GM12878 (cell line): Measurements from ENCODE around the gene FANCD2. TPM values are rescaled to one million over a fixed set of nuclear protein-coding genes. Genes with fewer than 3 reads are reported as not detected.

Source experiments
- ATAC-seq: fragments of 200-7000 bp; cut with Tn5 transposase; 3 replicates; pipeline ENCODE4 v1.9.1; 2020; ENCODE audit warnings: mild to moderate bottlenecking, moderate library complexity
- BruUV-seq: library from RNA; stranded (reverse); fragments of 400-500 nt; replicated peaks from 2 replicates; lab custom pipeline; 2021; lab: Mats Ljungman, UMichigan
- CTCF ChIA-PET: fragments of 300-600 bp; sonication (Branson Sonifier 250); formaldehyde crosslinking; extraction: SDS; loops from one replicate; lab custom pipeline; 2021; ENCODE audit warnings: inconsistent platforms; lab: Yijun Ruan, JAX
- POLR2A ChIA-PET: fragments of 350-600 bp; formaldehyde crosslinking; extraction: SDS; loops from one replicate; lab custom pipeline; 2021; ENCODE audit warnings: inconsistent platforms; lab: Charles Lee
- RAD21 ChIA-PET: fragments of 300-600 bp; sonication (Branson Sonifier 250); formaldehyde crosslinking; loops from one replicate; lab custom pipeline; 2023; ENCODE audit warnings: antibody characterized with exemption; ENCODE audit not compliant: unreplicated experiment; lab: Charles Lee
- SMC1A ChIA-PET: fragments of 300-600 bp; sonication (Branson Sonifier 250); formaldehyde crosslinking; loops from one replicate; lab custom pipeline; 2023; ENCODE audit not compliant: unreplicated experiment, uncharacterized antibody; lab: Charles Lee
- DNase-seq: peaks from one replicate; pipeline ENCODE4 v3.0.0-alpha.2; 2011; ENCODE audit warnings: low read depth, low spot score
- FAIRE-seq: peaks from 3 replicates; lab custom pipeline; 2011; peaks lifted over from hg19 to GRCh38; lab: Jason Lieb, UNC
- H2AFZ ChIP-seq: 2 replicates; pipeline ENCODE4 v1.6.0; 2011; ENCODE audit warnings: low read depth, low read length, control low read depth; ENCODE audit not compliant: control insufficient read depth
- H3K27ac ChIP-seq: 2 replicates; pipeline ENCODE4 v1.5.1; 2011; ENCODE audit warnings: control low read depth; ENCODE audit not compliant: control insufficient read depth, insufficient read depth
- H3K27me3 ChIP-seq, 2 experiments: replicated peaks in 1 of 2; 2 replicates each; pipeline versions ENCODE4 v1.6.0 to v1.6.1; 2011; ENCODE audit warnings: low read length in 1 of 2; ENCODE audit not compliant: control insufficient read depth in 2 of 2, insufficient read depth in 2 of 2
- H3K36me3 ChIP-seq, 2 experiments: 2 replicates each; pipeline ENCODE4 v1.5.1; 2011; ENCODE audit warnings: low read length in 1 of 2; ENCODE audit not compliant: control insufficient read depth in 2 of 2, insufficient read depth in 2 of 2
- H3K4me1 ChIP-seq: 2 replicates; pipeline ENCODE4 v1.6.1; 2011; ENCODE audit warnings: mild to moderate bottlenecking, low read length, moderate library complexity, mixed read lengths; ENCODE audit not compliant: control insufficient read depth, insufficient read depth
- H3K4me2 ChIP-seq: 2 replicates; pipeline ENCODE4 v1.6.0; 2011; ENCODE audit warnings: control low read depth; ENCODE audit not compliant: control insufficient read depth, insufficient read depth
- H3K4me3 ChIP-seq: fragments of 200-600 bp; sonication (generic); 2 replicates; pipeline ENCODE4 v1.5.1; 2016
- H3K79me2 ChIP-seq: 2 replicates; pipeline ENCODE4 v1.6.0; 2011; ENCODE audit warnings: low read length; ENCODE audit not compliant: control insufficient read depth, insufficient read depth
- H3K9ac ChIP-seq: 2 replicates; pipeline ENCODE4 v1.8.0; 2011; ENCODE audit warnings: low read length, control low read depth, mixed read lengths; ENCODE audit not compliant: control insufficient read depth, insufficient read depth
- H3K9me3 ChIP-seq: replicated peaks from 3 replicates; pipeline ENCODE4 v1.5.1; 2011; ENCODE audit warnings: mild to moderate bottlenecking, low read length; ENCODE audit not compliant: control insufficient read depth, insufficient read depth
- H4K20me1 ChIP-seq: 2 replicates; pipeline ENCODE4 v1.6.0; 2011; ENCODE audit not compliant: control insufficient read depth, insufficient read depth
- BCL3 ChIP-seq: IDR thresholded peaks from 2 replicates; pipeline ENCODE4 v1.6.1; 2011; ENCODE audit warnings: borderline replicate concordance, low read depth, mild to moderate bottlenecking, moderate library complexity, low read length; ENCODE audit not compliant: insufficient read depth, poor library complexity, severe bottlenecking
- FOXM1 ChIP-seq: IDR thresholded peaks from 2 replicates; pipeline ENCODE4 v1.6.1; 2012; ENCODE audit warnings: low read depth, mild to moderate bottlenecking, inconsistent platforms, low read length, moderate library complexity
- ZZZ3 ChIP-seq: IDR thresholded peaks from 2 replicates; pipeline ENCODE4 v1.6.1; 2011; ENCODE audit warnings: low read depth; ENCODE audit not compliant: control insufficient read depth, insufficient read length
- WGBS: methylation state at CpG from one replicate; pipeline ENCODE4 v1.1.6; 2016; ENCODE audit warnings: low lambda C conversion rate; ENCODE audit not compliant: insufficient replicate concordance, insufficient coverage; ENCODE audit errors: missing lambda C conversion rate; 5-methylcytosine and 5-hydroxymethylcytosine counted together
- in situ Hi-C: fragments of 300-500 bp; cut with MboI; formaldehyde crosslinking; loops from 9 replicates; pipeline ENCODE4 v1.14.3; 2018; ENCODE audit warnings: mixed read lengths
- intact Hi-C: fragments of 100-400 bp; cut with micrococcal nuclease; formaldehyde crosslinking; loops from one replicate; pipeline ENCODE4 v1.14.2; 2022; ENCODE audit not compliant: unreplicated experiment
- polyA plus RNA-seq, 11 experiments: library from polyadenylated mRNA; depleted of rRNA in 4 of 11; unstranded in 6 of 11; stranded (reverse) in 5 of 11; fragments of >200 nt; fragmentation: Nextera tagmentation in 4 of 11; fragmentation: Illumina TruSeq in 1 of 11; extraction: Ambion mirVana in 4 of 11; extraction: Trizol in 1 of 11; gene quantifications; 1 replicate in 1 of 11; 2 replicates in 10 of 11; pipeline versions ENCODE4 v1.2.1 to v1.2.3, GENCODE V29; 2011 to 2016; ENCODE audit warnings: inconsistent platforms in 2 of 11, missing spikeins in 2 of 11, low read depth in 1 of 11
- total RNA-seq, 4 experiments: library from RNA; depleted of rRNA in 3 of 4; stranded (reverse); fragments of >200 nt in 3 of 4; fragmentation: Illumina TruSeq in 1 of 4; extraction: Trizol in 1 of 4; gene quantifications; 2 replicates each; pipeline versions ENCODE4 v1.2.1 to v1.2.3, GENCODE V29; 2013 to 2021

Gene FANCD2
- total and polyA plus RNA-seq, 10 of the 15 experiments (the other 5 are each of a cell fraction or from before 2014, with no cell fraction given), result 37.9 to 72.8 (median 56.2) TPM

GRCh38 chr3:10023587-10024310 is 2.5 kb upstream of the FANCD2 start:
- no peak overlapping the region for H3K9ac ChIP-seq
- no peaks in the 10 kb centered on the region for H3K27me3 ChIP-seq
- no peak for TF ChIP-seq ZZZ3
- TF ChIP-seq FOXM1, result no peak
- TF ChIP-seq BCL3, result peak; percentile 84
- in situ Hi-C loops (no loop called here), intact Hi-C loops (no loop called here)
- H3K9me3 ChIP-seq, result no peaks in the 10 kb centered on the region
- H3K4me1 ChIP-seq, result no peaks in the 10 kb centered on the region
- 89% methylated on average over 8 of the region's 8 CpGs for WGBS
- ChIA-PET SMC1A (interaction anchor here (0.8 to 1.0 kb wide), 2 partner anchors 60 to 72 kb away, joined by 3 read pairs; no protein-coding TSS in a partner anchor), POLR2A (interaction anchor here (0.7 kb wide), 1 partner anchor 12 kb away, joined by 4 read pairs; no protein-coding TSS in a partner anchor), CTCF (no interaction called here), RAD21 (interaction anchor here (0.7 to 2.6 kb wide), 2 partner anchors 42 to 90 kb away, joined by 3 to 9 read pairs; partner anchors contain the start of gene CRELD1)
- DNase-seq, result no peak
- H3K4me2 ChIP-seq, result no peak overlapping the region
- no peak for FAIRE-seq
- H4K20me1 ChIP-seq, result no peaks in the 10 kb centered on the region
- H3K79me2 ChIP-seq, result peaks cover 32% of the 10 kb centered on the region
- H3K36me3 ChIP-seq, result peaks cover 2 to 5% of the 10 kb centered on the region in 2 experiments; a peak in 3 of 4 replicates
- no peak overlapping the region for H3K4me3 ChIP-seq
- H2AFZ ChIP-seq, result no peak overlapping the region
- no peak for ATAC-seq
- no TSS peak for BruUV-seq
- no peak overlapping the region for H3K27ac ChIP-seq
